GM18526 (cell line): ENCODE results near the gene OFD1.

Source experiments
- POLR2A ChIP-seq: IDR thresholded peaks from 3 replicates; pipeline ENCODE4 v1.6.1; 2011; ENCODE audit not compliant: insufficient read length; ENCODE audit errors: extremely low read depth

Gene OFD1

DNA sequence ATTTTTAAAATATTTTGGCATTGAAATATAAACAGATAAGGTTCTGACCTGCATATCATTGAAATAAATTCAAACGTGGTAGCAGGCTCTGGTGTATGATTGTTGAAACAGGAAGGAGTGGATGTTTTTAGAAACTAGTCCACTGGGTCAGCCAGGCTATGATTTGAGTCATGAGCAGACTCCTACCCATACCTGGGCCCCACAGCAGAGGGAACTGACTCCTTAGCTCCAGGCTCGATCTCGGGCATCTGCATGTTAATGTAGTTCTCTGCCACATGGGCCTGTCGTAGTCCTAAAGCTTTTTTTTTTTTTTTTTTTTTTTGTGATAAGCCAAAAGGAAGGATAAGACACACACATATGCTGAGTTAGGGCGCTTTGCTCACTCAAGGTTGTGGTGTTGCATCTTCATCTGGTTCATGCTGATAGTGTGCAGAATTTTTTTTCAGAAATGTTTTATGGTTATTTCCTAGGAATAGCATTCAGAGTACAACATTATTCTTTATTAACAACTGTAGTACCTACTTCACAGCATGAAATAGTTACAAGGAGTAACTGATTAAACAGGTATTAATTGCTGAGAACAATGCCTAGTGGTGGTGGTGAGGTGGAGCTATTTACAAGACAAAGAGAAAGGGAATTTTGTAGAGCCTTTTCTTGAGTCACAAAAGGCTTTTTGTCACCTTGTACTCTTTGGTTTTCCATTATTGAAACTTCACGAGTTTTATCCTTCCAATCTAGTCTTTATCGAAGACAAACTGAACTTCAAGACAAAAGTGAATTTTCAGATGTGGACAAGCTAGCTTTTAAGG, 27.3 kb downstream of the OFD1 start:
- no peak for TF ChIP-seq POLR2A

DNA sequence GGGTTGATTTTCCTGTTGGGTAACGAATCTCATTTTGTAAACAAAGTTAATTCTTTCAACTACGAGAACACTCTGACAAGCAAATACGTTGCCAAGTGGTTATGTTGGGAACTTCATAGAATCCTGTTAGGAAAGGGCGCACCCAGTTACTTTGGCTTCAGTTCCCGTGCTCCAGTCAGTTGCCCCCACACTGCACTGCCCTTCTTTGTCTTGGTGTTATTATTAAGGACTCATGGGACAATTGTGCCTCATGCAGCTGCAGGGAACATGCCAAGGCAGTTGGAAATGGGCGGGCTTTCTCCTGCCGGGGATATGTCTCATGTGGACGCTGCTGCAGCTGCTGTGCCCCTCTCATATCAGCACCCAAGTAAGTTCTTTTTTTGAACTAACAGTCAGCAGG, 28.9 kb downstream of the OFD1 start:
- TF ChIP-seq POLR2A: no peak

DNA sequence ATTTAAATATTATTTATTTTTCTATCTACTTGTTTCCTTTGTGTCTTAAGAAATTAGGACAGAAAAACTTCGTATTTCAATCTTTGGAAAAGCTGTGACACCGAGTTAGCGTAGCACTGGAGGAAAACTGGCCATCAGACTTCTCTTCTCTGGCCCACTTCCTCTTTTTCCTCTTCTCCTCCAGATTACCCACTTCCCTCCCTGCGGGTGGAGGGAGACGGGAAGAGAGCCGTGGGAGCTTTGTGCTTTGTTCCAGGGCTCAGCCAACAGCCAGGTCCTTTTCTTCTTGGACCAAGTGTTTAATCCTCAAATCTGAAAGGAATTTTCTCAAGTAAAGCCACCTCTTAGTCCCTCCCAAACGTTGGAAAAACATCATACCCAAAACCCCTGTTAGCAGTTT, 29.7 kb downstream of the OFD1 start:
- no peak for TF ChIP-seq POLR2A

- TF ChIP-seq POLR2A: no peak
Measured at GRCh38 chrX:13764765-13765164, 30.2 kb downstream of the OFD1 start.

DNA sequence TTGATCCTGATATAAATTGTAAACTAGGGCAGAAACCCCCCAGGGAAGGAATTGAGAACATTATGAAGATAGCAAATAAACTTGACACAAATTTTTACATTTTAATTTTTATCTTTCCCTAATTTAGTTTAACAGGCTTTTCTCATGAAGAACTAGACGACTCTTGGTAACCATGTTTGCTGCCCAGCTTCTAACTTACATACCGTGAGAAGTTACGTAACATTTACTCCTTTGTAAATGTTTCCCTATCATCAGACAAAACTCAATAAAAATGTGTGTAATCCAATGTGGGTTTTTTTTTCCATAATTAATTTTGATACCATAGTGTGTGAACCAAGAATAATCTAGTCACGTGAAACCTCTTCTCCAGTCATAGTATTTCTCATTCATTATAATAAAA, 34.4 kb downstream of the OFD1 start:
- no peak for TF ChIP-seq POLR2A

DNA sequence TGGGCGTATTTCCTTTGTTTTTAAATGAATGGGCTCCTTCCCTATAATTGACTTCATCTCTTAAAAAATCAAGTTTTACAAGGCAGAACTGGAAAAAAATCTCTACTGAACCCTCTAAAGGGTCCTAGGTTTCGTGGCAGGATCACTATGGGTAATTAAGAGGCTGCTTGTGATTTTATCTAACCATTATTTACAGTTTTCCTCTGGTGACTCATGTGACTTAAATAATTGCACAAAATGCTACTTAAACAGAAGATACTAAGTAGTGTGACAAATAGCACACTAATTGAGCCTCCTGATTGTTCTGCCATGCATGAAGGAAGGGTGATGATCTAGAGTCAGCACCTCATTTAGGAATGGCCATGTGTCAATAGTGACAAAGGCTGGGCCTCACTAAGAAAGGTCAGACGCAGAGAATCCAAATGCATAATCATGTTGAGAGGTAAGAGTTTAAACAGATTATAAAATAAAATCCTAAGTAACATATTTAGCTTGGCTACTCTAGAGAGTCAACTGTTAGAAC, 35.5 kb downstream of the OFD1 start:
- no peak for TF ChIP-seq POLR2A

- no peak for TF ChIP-seq POLR2A
Measured at GRCh38 chrX:13774696-13775095, 40.1 kb downstream of the OFD1 start.

DNA sequence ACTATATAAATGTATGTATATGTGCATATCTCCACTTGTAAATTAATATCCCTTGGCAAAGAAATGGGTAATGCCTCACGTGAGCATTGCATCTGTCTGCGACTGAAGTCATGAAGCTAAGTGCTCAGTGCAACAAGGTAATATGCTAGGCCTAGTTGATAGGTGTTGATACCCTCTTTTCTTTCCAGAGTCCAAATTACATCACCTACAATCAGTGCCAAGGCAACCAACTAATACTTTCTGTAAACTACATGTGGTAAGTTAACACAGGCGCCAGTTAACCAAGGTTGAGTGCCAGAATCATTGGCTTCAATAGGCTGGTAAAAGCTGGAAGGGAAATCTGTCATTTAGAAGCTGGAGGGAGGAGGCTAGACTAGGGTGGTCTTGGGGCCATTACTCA, 41.3 kb downstream of the OFD1 start:
- TF ChIP-seq POLR2A: no peak

DNA sequence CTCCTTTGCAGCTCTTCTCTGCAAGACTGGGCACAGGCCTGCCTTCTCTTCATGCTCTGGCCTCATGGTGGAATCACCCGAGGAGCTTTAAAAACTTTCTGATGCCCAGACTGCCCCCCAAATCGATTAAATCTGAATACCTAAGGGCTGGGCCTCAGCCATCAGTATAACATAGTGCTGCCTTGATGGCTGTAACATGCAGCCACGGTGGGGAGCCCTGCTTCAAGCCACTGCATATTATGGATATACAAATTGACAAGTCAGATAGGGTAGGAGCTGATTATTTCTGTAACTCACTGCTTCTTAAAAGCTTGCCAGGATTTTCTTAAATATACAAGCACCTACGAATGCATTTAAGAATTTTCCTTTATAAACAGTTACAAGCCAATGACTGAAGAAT, 41.8 kb downstream of the OFD1 start:
- no peak for TF ChIP-seq POLR2A

GRCh38 chrX:13778916-13779315, 44.4 kb downstream of the OFD1 start:
- TF ChIP-seq POLR2A: no peak

DNA sequence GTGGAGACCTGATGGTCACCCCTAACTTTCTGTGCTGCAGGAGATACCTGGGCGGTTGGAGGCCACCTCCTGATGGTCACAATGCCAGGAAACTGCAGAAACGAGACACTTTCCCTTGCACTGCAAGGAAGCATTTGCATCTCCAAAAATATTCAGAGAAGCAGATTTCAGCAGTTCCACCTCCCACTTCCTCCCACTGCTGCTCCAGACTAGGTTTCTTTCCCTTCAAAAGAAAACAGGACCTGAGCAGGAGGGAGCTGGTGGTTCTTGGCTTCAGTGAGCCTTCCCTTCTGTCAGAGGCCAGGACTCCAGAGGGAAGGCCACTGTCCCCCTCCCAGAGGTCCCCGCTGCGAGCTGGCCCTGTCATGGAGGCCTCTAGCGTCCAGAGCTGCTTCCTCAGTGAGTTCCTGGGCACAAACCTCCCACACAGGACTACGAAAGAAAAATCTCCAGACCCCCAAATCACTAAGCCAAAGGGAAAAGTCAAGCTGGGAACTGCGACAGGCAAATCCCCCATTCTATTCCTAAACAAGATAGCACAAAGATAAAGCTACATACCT, 46.4 kb downstream of the OFD1 start:
- no peak for TF ChIP-seq POLR2A

GRCh38 chrX:13786048-13786447, 51.5 kb downstream of the OFD1 start:
- no peak for TF ChIP-seq POLR2A

DNA sequence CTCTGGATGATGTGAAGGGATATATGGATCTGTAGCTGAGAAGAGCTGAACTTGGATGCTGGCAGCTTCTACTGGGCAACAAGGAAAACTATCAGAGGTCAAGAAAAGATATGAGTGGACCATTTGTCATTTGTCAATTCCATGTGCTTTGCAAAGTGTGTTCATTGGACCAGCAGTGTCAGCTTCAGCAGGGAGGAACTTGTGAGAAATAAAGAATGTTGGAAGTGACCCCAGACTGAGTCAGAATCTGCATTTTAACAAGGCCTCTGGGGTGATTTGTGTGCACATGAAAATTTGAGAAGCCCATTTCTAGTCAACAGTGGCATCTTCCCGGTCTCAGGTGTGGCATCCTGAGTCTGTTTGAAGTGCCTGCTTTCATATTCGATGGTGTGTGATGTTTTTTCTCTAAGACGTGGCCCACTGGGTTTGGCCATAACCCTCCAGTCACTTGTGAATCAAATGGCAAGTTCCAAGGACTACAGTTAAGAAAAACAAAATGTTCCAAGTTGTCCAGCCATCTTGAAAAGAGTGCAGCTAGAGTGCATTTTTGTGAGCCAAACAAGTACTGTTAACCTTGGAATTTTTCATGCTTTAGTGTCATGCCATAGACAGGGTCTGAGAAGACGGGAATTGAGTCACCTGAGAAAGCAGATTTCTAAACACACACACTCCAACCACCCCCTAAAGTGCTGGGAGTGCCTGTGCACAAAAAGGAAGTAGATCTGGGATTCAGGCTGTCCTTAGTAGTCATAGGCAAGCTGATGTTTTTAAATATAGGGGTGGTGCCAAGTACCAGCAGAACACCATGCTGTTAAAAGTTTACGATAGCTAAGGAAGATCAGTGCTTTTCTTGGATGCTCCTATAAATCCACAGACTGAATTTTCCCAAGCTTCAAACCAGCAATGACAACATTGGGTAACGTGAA, 55.9 kb downstream of the OFD1 start:
- no peak for TF ChIP-seq POLR2A

DNA sequence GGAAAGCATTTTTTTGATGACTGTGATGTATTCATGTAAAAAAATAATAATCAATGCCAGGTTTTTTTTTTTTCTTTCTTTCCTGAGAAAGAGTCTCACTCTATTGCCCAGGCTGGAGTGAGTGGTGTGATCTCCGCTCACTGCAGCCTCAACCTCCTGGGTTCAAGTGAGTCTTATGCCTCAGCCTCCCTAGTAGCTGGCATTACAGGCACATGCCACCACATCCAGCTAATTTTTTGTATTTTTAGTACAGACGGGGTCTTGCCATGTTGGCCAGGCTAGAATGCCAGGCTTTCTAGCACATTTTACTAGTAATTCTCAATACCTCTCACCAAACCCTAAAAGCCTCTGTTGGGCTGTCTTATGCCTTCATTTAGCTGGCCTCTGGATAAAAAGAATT, 56.6 kb downstream of the OFD1 start:
- TF ChIP-seq POLR2A: no peak

GRCh38 chrX:13791559-13791958, 57.0 kb downstream of the OFD1 start:
- TF ChIP-seq POLR2A: no peak

DNA sequence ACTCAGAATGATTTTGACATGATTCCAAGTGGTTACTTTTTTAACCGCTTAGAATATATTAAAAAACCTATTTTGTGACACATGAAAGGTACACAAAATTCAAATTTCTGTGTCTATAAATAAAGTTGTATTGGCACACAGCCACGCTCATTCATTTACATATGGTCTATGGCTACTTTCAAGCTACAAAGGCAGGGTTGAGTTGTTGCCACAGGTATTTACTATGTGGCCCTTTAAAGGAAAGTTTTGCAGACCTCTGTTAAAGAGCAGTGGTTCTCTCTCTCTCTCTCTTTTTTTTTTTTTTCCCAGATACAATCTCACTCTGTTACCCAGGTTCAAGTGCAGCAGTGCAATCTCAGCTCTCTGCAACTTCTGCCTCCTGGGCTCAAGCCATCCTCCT, 59.3 kb downstream of the OFD1 start:
- TF ChIP-seq POLR2A: no peak

- TF ChIP-seq POLR2A: no peak
Measured at GRCh38 chrX:13794417-13794816, 59.9 kb downstream of the OFD1 start.
